HG02798 (cell line): ENCODE measurements around the gene RBM19.

Experiments
- ATAC-seq: cut with Tn5 transposase; IDR thresholded peaks from one replicate; pipeline ENCODE4 v1.9.1; 2021; ENCODE audit warnings: mild to moderate bottlenecking; ENCODE audit not compliant: unreplicated experiment, poor library complexity

RBM19 gene

DNA sequence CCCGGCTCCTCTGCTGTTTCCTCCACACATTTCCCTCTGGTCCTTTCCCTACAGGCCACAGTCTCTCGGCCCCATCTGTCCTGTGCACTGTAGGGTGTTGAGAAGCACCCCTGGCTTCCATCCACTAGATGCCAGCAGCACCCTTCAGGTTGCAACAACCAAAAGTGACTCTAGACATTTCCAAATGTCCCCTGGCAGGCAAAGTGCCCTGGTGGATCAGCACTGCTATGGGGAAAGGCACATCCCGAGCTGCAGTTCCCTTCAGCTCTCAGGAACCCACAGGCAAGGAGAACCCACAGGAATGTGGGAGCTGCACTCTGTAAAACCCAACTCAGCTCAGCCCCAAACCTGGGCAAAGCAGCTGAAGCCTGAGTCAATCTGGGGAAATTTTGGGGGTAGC, 77.0 kb downstream of the RBM19 start:
- no peak for ATAC-seq

DNA sequence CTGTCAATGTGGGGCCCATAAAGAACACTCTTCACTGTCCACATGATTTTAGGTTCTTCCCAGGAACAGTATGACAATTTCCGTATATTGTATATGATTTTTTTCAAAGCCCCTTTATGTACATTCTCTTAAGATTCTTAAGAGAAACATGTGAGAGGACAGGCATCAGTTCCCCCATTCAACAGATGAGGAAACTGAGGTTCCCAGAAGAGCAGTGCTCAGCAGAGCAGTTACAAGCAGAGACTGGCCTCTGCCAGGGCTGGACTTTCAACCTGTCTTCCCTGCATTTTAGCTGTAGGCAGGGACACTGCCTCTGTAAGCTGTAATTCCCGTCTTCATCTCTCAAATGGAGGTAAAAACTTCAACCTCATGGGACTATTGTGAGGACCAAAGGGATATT, 77.7 kb downstream of the RBM19 start:
- ATAC-seq = no peak

DNA sequence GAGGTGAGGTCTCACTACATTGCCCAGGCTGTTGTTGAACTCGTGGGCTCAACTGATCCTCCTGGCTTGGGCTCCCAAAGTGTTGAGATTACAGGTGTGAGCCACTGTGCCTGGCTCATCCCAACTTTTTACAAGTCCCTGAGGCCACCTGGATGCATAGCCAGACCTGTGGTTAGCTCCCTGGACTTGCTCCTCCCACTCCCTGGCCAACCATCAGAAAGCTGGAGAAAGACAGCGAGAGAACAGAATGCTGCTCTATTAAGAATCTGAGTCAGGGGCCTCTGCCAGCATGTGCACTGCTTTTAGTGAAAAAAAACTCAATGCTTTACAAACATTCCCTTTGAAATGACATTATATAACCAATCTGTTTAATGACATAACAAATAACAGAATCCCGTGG, 78.2 kb downstream of the RBM19 start:
- ATAC-seq = no peak

DNA sequence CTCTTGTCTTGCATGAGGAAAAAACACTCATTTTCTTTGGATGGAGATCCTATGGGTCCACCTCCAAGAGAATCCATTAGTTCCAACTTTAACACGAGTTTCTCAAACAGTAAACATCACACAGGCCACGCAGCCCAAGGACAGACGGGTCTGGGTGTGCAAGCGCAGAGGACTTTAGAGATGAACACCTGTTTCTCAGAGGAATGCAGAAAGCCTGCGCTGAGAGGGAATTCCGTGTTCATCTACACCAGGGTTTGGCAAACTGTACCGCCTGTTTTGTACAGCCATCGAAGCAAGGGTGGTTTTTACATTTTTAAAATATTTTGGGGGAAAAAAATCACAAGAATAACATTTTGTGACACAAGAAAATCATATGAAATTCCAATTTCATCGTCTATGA, 79.4 kb downstream of the RBM19 start:
- ATAC-seq = no peak

DNA sequence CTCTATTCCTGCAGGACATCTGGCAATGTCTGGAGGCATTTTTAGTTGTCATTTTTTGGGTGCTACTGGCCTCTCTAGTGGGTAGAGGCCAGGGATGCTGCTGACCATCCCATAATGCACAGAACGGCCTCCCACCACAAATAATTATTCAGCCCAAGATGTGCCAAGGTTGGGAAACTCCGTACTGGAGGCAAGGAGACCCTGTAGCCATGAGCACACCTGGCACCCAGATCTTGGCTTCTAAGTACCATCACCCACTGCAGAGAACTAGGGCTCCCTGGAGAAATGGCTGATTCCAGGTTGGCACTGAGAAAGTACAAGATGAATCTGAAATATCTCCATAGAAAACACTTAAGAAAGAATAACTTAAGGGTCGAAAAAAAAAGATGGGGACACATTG, 81.7 kb downstream of the RBM19 start:
- ATAC-seq = no peak

DNA sequence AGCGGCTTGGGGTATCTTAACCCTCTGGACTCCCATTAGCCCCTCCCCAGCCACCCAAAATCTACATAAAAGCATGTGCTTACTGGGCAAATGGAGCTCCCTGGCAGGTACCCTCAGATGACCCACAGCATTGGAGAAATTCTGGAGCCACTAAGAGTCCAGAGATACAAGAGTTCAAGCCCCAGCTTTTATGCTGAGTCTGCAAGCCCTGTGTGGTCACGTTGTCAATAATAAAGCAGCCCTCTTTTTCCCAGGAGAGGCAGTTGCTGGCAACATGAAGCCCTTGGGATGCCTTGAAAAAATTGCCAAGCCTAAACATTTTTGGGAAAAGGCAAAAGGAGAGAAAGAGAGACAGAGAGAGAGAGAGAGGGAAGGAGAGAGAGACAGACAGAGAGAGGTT, 83.4 kb downstream of the RBM19 start:
- ATAC-seq = no peak

DNA sequence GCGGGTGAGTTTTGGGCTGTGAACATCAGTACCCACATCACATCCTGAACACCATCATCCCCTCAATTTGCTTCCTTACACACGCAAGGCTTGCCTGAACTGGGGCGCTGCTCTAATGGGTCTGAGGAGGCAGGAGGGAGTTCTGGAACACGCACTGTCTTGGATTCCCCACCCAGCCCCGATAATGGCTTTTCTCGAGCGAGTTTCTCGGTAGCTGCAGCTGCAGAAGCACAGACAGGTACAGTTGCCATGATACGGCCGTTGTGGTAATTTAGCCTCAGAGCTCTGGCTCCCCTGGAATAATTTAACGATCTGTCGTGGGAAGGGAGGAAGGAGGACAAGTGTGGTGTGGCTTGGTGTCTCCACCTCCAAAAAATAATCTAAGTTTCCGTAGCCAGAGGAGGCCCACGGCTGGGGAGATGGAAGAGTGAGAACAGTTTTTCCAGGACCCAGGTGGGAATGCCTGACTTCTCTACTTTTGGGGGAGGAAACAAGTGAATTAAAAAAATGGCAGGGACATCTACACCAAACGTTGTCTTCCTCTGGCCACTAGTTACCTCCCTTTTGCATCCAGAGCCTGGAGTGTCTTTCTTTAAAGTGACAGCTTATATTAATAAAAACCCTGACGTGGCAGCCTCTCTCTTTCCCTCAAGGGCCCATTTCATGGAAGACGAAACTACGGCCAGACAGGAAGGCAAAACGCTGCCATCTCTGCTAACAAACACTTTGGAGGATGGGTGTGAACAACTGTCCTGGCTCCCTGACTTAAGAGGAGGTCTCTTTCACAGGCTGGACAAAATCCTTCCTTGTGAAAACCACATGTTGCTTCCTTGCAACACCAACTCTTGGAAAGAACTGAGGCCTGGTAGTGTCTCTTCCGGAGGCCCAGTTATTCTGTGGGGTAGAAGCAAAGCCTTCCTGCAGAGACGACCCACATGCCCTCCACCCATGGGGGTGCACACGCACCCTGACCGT, 84.8 kb downstream of the RBM19 start:
- ATAC-seq = no peak

DNA sequence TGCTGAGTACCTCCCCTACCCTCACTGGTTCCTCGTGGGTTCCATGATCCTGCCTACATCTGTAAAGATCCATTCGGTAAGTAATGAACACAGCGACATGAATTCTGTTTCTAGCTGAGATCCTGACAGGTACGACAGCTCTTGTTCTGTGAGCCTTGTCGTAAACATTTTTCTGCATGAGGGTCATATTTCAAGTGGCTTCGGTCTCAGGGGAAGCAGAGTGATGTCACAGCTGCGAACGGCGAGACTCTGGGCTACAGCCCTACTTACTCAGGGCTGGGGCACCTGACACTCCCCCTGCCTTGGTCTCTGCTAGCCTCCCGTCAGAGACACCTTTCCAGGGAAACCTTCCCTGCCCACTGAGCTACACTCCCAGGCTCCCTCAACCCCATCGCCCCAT, 85.8 kb downstream of the RBM19 start:
- no peak for ATAC-seq

DNA sequence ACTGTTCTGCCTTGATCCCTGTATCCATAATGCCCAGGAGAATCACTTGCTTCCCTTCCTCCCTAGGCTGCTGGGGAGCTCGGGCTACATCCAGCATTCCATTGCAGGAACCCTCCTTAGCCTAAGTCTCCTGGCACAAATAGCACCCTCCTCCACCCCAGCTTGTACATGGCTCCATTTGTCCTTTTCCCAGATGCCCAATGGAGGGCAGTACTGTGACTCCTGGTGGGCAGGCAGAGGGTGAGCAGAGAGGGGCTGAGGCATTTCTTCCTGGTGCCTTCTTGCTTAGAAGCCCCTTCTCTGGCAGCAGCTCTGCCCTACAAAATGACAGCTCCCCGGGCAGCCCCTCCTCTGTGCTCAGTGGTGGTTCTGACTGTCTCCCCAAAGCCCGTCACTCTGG, 86.5 kb downstream of the RBM19 start:
- ATAC-seq = no peak

DNA sequence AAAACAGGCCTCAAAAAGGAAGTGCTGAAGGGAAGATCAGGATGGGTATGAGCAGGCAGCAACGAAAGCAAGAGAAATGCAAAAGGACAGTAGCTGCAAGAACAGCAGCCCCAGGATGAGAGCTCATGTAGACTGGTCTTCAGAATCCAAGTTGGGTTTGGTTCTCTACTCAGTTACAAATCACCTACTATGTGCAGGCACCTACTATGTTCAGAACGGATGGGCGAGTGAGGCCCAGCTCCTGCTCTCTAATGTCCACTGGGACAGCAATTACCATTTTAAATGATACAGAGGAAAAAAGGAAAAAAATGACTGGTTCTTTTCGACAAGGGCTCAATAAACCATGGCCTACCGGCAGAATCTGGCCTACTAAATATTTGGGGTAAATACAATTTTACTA, 88.5 kb downstream of the RBM19 start:
- ATAC-seq = no peak

DNA sequence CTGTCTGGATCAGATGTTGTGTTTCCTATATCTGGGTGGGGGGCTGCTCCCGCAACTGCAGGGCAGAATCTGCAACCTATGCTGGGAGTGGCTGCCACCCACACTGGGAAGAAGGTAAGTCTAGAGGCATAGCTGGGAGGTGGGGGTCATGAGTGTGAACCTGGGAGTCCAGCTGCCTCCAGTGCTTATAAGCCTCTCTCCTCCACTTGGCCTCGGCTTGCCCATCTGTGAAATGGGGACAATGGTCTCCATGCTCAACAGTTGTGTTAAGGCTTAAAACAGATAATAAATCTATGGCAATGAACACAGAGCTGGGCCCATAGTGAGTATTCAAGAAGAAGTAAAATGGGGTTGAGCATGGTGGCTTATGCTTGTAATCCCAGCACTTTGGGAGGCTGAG, 90.0 kb downstream of the RBM19 start:
- ATAC-seq = no peak

DNA sequence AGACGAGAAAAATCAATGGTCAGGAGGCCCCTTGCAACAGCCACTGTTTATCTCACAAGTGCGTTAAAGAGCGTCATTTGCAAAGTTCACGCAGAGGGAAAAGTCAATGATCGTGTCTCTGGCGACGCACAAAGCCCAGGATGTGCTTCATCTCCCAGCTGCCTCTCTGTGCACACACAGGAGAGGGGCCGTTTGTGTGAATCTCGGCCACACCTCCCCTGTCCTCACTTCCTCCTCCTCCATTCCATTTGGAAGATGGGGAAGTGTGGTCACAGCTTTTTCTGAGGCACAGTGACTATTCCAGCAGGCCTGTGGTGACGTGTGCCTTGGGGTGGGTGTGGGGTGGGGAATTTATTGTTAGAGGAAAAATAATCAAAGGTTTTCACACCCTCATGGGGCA, 90.4 kb downstream of the RBM19 start:
- ATAC-seq = no peak

DNA sequence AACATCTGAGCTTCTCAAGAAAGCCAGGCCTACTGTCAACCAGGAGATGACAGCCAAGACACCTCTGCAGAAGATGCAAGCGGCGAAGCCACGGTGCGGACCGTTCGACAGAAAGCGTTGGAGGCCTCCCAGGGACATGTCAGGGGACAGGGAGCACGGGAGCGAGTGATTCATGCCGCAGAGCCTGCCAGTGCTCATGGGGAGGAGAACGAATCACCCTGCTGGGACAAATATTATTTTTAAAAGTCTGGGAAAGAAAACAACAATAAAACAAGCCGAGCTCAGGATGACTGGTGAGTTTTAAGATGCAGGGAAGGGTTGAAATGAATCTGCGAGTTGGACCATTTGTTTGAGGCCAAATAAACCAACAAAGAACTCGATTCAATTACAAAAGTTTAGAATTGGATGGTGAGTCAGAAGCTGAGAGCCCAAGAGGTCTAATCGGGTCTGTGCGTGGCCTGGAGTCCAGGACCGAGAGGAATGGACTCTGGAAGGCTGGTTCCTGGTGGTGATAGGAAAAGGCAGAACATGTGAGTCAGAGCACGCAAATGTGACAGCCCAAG, 91.0 kb downstream of the RBM19 start:
- no peak for ATAC-seq

DNA sequence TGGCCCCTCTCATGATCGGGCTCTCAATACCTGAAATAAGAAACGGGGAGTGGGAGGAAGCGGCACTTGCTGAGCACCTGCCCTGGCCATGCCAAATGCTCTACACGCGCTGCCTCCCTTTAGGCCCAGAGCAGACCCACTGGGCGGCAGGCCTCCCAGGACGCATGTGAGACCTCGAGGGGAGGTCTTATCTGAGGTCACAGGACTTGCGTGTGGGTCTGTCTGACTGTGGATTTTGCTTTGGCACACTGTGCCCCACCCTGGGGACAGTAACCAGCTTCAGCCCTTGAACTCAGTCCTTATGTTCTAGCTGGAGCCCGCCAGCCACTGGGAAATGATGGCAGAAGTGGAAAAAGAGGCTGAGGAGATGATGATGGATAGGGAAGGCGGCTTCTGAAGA, 91.8 kb downstream of the RBM19 start:
- ATAC-seq = no peak

DNA sequence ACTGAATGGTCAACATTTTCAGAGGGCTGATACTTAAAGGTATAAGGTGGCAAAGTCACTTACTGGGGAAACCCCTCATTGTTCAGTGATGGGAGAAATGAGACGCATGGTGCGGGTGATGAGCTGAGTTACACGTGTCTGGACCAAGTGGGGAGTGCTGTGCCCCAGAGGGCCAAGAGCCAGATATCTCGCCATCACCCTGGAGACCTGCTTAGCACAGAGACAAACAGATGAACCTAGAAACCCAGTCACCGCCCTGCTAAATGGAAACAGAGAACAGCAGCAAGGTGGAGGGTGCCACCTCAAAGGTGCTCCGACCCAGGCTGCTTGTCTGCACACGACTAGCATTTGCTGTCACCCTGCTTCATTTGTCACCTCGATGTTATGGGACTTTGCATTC, 92.4 kb downstream of the RBM19 start:
- no peak for ATAC-seq

DNA sequence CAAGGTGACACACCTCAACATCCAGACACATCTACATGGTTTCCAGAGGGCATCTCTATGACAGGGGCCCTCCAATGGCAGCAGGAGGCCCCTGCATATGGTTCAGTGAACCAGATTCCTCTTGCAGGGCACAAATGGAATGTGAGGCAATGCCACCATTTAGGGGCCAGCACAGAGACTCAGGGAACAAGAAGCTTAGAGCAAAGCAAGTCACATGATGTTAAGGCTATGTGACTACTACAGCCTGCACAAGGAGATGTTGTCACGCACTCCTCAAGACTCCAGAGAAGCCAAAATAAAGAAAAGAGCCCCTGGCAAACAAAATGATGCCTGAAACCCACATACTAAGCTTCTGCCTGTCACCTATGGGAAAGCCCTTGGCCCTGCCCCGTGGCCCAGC, 95.2 kb downstream of the RBM19 start:
- no peak for ATAC-seq

DNA sequence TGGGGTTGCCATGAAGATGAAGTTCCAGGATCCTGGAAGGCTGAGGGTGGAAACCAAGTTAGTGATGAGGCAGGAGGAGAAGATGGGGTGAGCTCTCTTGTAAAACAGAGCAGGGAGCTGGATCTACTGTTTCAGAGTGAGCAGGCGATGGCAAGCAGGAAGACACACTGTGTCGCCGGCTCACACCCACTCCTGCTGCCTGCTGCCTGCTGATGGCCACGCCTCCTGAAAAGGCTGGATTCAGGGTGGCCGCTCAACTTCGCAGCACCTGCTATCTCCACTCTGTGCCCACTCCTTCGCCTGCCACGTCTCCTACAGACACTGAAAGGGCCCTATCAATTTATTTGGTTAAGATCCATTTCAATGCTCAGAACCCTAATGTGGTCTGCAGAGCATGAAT, 96.1 kb downstream of the RBM19 start:
- ATAC-seq = no peak

DNA sequence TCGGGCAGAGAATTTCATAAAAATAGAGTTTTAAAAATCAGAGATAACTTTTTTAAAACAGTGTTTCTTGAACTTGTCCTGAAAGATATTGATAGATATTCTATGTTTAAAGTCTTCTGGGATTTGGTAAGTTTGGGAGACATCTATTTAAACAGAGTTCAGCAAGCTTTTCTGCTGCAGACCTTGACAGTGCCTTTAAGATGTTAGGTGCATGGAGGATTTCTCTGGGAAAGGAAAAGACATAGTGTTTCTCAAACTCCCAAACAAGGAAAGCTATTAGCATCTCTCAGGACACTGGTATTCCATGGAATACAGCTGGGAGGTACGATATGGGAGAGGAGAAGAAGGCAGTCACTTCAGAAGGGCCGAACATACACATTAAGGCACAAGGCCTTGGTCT, 97.8 kb downstream of the RBM19 start:
- ATAC-seq = no peak

DNA sequence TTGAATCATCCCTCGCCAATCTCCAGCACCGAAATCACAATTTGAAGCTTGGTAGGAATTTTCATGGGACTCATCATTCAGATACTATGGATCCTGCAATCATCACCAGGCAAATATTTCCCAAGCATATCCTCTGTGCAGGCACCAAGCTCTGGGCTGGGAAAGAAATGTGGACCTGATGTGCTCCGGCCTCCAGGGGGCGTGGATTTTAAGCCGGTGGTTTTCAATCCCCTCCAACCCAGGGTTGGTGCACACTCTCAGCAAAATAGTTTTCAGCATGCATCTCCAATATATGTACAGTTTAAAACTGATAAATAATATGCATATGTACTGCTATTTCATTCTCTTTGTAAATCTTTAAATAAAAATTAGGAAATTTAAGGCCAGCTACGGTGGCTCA, 98.9 kb downstream of the RBM19 start:
- ATAC-seq = no peak

DNA sequence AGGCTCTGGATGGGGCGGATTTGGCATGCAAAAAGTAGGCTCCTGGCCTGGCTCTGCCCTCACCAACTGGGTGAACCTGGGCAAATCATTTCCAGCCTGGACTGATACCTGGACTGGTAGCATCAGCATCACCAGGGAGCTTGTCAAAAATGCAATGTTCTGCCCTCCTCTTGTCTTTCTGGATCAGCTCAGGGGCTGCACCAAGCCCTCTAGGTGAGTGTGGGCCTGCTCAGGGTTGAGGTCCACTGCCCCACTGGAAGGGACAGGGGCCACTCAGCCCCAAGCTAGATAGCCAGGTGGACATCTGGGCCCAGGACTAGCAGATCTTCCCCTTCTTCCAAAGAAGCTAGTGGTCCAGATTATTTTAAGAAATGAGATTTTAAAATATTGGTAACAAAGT, 99.6 kb downstream of the RBM19 start:
- ATAC-seq = no peak

DNA sequence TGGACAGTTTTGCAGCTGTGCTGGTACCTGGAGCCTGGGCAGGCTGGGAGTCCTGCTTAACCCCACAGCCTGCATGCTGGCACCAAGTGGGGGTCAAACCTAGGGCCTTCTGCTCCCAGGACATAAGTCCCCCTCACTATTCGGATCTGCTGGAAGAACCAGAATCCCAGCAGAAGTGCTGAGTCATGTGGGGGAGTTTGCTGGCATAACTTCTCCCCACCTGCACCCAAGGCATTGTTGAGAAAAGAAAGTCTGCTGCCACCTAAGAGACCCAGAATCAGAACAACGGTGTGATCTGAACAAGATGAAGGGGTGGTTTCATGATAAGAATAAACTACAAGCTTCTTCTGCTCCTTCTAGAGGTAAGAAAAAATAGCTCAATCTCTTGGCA, 102.7 kb downstream of the RBM19 start:
- ATAC-seq = no peak
